Activated CD8-positive, alpha-beta memory T cell treated with anti-CD3 and anti-CD28 coated beads for 24 hours (primary cell): ENCODE data around the gene CA10.

Experiments used
- DNase-seq: peaks from one replicate; pipeline ENCODE4 v3.0.0-alpha.2; 2020

Gene CA10

GRCh38 chr17:51751072-51751471 lies 407.4 kb downstream of the CA10 start:
- no peak for DNase-seq

- no peak for DNase-seq
Measured at GRCh38 chr17:51748749-51749604, 409.5 kb downstream of the CA10 start.

- no peak for DNase-seq
Measured at GRCh38 chr17:51746421-51746820, 412.1 kb downstream of the CA10 start.

- DNase-seq: no peak
Measured at GRCh38 chr17:51745993-51746392, 412.5 kb downstream of the CA10 start.

- no peak for DNase-seq
Measured at GRCh38 chr17:51743477-51743876, 415.0 kb downstream of the CA10 start.

GRCh38 chr17:51742571-51742970 lies 415.9 kb downstream of the CA10 start:
- DNase-seq: no peak

GRCh38 chr17:51741458-51741857 lies 417.1 kb downstream of the CA10 start:
- DNase-seq: no peak

GRCh38 chr17:51740531-51740930 lies 418.0 kb downstream of the CA10 start:
- DNase-seq: no peak

GRCh38 chr17:51739245-51739886 lies 419.1 kb downstream of the CA10 start:
- no peak for DNase-seq

- DNase-seq: no peak
Measured at GRCh38 chr17:51736356-51736755, 422.2 kb downstream of the CA10 start.

GRCh38 chr17:51734976-51735375 lies 423.5 kb downstream of the CA10 start:
- DNase-seq: no peak

GRCh38 chr17:51734462-51734861 lies 424.1 kb downstream of the CA10 start:
- no peak for DNase-seq

- no peak for DNase-seq
Measured at GRCh38 chr17:51733166-51733565, 425.3 kb downstream of the CA10 start.

- DNase-seq: no peak
Measured at GRCh38 chr17:51731941-51732722, 426.4 kb downstream of the CA10 start.

- DNase-seq: no peak
Measured at GRCh38 chr17:51730303-51731050, 428.0 kb downstream of the CA10 start.

GRCh38 chr17:51725185-51725584 lies 433.3 kb downstream of the CA10 start:
- no peak for DNase-seq

GRCh38 chr17:51724043-51724580 lies 434.4 kb downstream of the CA10 start:
- no peak for DNase-seq

- no peak for DNase-seq
Measured at GRCh38 chr17:51722994-51723393, 435.5 kb downstream of the CA10 start.

- no peak for DNase-seq
Measured at GRCh38 chr17:51721730-51722129, 436.8 kb downstream of the CA10 start.

GRCh38 chr17:51720439-51720838 lies 438.1 kb downstream of the CA10 start:
- no peak for DNase-seq

GRCh38 chr17:51718983-51719382 lies 439.5 kb downstream of the CA10 start:
- no peak for DNase-seq

- DNase-seq: no peak
Measured at GRCh38 chr17:51711581-51711980, 446.9 kb downstream of the CA10 start.

GRCh38 chr17:51710634-51710979 lies 447.9 kb downstream of the CA10 start:
- no peak for DNase-seq
